GM23338 (cell line): ENCODE measurements around the gene ISL1. TPM values are rescaled to one million over a fixed set of nuclear protein-coding genes. Genes with fewer than 3 reads are reported as not detected.
A peak's percentile ranks its signal among the peaks of the same experiment; 100 is the strongest.

Experiments used
- ATAC-seq: fragments of 200-7000 bp; cut with Tn5 transposase; 3 replicates; pipeline ENCODE4 v1.9.1; 2020
- DNase-seq: peaks from one replicate; pipeline ENCODE4 v3.0.0-alpha.2; 2015; ENCODE audit warnings: low spot score
- H2AFZ ChIP-seq: fragments of 200-600 bp; sonication (generic); 2 replicates; pipeline ENCODE4 v1.8.0; 2016; ENCODE audit warnings: antibody characterized with exemption, mild to moderate bottlenecking, moderate library complexity
- H3F3A ChIP-seq: fragments of 200-600 bp; sonication (generic); replicated peaks from 2 replicates; pipeline ENCODE4 v1.8.0; 2017; ENCODE audit warnings: antibody characterized with exemption, mixed run types, low read depth
- H3K27ac ChIP-seq: fragments of 200-600 bp; sonication (generic); 2 replicates; pipeline ENCODE4 v1.6.1; 2016; ENCODE audit warnings: low read depth
- H3K27me3 ChIP-seq: fragments of 200-600 bp; sonication (generic); 2 replicates; pipeline ENCODE4 v1.8.0; 2016; ENCODE audit warnings: mild to moderate bottlenecking, mixed run types, moderate library complexity; ENCODE audit not compliant: insufficient read depth
- H3K36me3 ChIP-seq: fragments of 200-600 bp; sonication (generic); 2 replicates; pipeline ENCODE4 v1.8.0; 2016; ENCODE audit warnings: mild to moderate bottlenecking; ENCODE audit not compliant: insufficient read depth
- H3K4me1 ChIP-seq: fragments of 200-600 bp; sonication (generic); 2 replicates; pipeline ENCODE4 v1.8.0; 2016; ENCODE audit warnings: mild to moderate bottlenecking, moderate library complexity; ENCODE audit not compliant: insufficient read depth
- H3K4me2 ChIP-seq: fragments of 200-600 bp; sonication (generic); 2 replicates; pipeline ENCODE4 v1.7.1; 2017; ENCODE audit warnings: mixed run types
- H3K4me3 ChIP-seq: fragments of 200-600 bp; sonication (generic); 2 replicates; pipeline ENCODE4 v1.6.1; 2016; ENCODE audit warnings: mixed run types
- H3K79me2 ChIP-seq: fragments of 200-600 bp; sonication (generic); replicated peaks from 2 replicates; pipeline ENCODE4 v1.8.0; 2017; ENCODE audit warnings: mild to moderate bottlenecking; ENCODE audit not compliant: insufficient read depth
- H3K9me2 ChIP-seq: fragments of 200-600 bp; sonication (generic); 2 replicates; pipeline ENCODE4 v1.8.0; 2017; ENCODE audit not compliant: insufficient read depth
- H4K20me1 ChIP-seq: fragments of 200-600 bp; sonication (generic); replicated peaks from 2 replicates; pipeline ENCODE4 v1.8.0; 2017; ENCODE audit warnings: mild to moderate bottlenecking; ENCODE audit not compliant: insufficient read depth
- H3K27ac Mint-ChIP-seq: 2 replicates; pipeline ENCODE4 v1.8.0; 2020; ENCODE audit warnings: inconsistent platforms, mild to moderate bottlenecking, moderate library complexity, mixed read lengths
- H3K27me3 Mint-ChIP-seq: 3 replicates; pipeline ENCODE4 v1.8.0; 2022; ENCODE audit warnings: low read depth, mild to moderate bottlenecking, moderate library complexity, mixed read lengths, inconsistent platforms; ENCODE audit not compliant: insufficient read depth, poor library complexity
- H3K36me3 Mint-ChIP-seq: 3 replicates; pipeline ENCODE4 v1.8.0; 2021; ENCODE audit warnings: low read depth, mild to moderate bottlenecking, inconsistent platforms, moderate library complexity, mixed read lengths
- H3K4me1 Mint-ChIP-seq: 3 replicates; pipeline ENCODE4 v1.8.0; 2020; ENCODE audit warnings: mild to moderate bottlenecking, inconsistent platforms, mixed read lengths
- H3K4me3 Mint-ChIP-seq: 3 replicates; pipeline ENCODE4 v1.8.0; 2021; ENCODE audit warnings: moderate library complexity, mild to moderate bottlenecking, inconsistent platforms, mixed read lengths
- H3K9me3 Mint-ChIP-seq: 3 replicates; pipeline ENCODE4 v1.8.0; 2020; ENCODE audit warnings: moderate library complexity, mild to moderate bottlenecking, inconsistent platforms, mixed read lengths
- EZH2 ChIP-seq: fragments of 200-600 bp; sonication (generic); IDR thresholded peaks from one replicate; pipeline ENCODE4 v1.8.0; 2017; ENCODE audit warnings: antibody characterized with exemption, mild to moderate bottlenecking, low read depth; ENCODE audit not compliant: unreplicated experiment
- EZH2phosphoT487 ChIP-seq: fragments of 200-600 bp; sonication (generic); IDR thresholded peaks from one replicate; pipeline ENCODE4 v1.8.1; 2018; ENCODE audit warnings: antibody characterized with exemption; ENCODE audit not compliant: unreplicated experiment
- NANOG ChIP-seq: IDR thresholded peaks from 2 replicates; pipeline ENCODE4 v1.6.1; 2016; ENCODE audit warnings: antibody characterized with exemption, borderline replicate concordance
- STAT1 ChIP-seq: IDR thresholded peaks from one replicate; pipeline ENCODE4 v1.6.1; 2016; ENCODE audit warnings: antibody characterized with exemption; ENCODE audit not compliant: unreplicated experiment
- ZNF114 ChIP-seq: fragments of 250-450 bp; sonication (Bioruptor Pico); IDR thresholded peaks from 2 replicates; pipeline ENCODE4 v1.5.0; 2020; ENCODE audit warnings: mild to moderate bottlenecking, moderate library complexity
- polyA plus RNA-seq: library from polyadenylated mRNA; unstranded; fragments of >200 nt; fragmentation: Nextera tagmentation; extraction: Ambion mirVana; gene quantifications from 2 replicates; pipeline ENCODE4 v1.2.1, GENCODE V29; 2016
- total RNA-seq: library from RNA; depleted of rRNA; stranded (reverse); fragments of >200 nt; shearing (Covaris generic); gene quantifications from 2 replicates; pipeline ENCODE4 v1.2.3, GENCODE V29; 2014
- TF ChIP-seq, protein P1 (sequence below): fragments of 250-450 bp; sonication (Bioruptor Pico); IDR thresholded peaks from 2 replicates; pipeline ENCODE4 v1.5.0; 2020; ENCODE audit warnings: mild to moderate bottlenecking, moderate library complexity

Gene ISL1
- total and polyA plus RNA-seq, 2 experiments from 2014 or later = 0.38 to 0.55 TPM

DNA sequence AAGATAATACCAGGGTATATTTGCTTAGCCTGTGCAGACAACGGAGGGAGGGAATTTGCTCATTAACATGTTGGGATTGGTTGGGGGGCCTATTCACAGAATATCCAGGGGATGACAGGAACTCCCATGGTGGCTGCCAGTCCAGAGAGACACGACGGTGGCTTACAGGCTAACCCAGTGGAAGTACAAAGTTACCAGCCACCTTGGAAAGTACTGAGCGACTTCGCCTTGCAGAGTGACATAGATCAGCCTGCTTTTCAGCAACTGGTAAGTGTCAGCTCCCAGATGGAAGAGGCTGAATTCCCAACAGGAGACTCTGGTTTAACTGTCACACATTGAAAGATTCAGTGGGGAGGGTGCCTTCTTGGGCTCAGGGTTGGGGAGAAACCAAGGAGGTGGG is 7.9 kb downstream of the ISL1 start:
- no peak overlapping the region for H3K4me2 ChIP-seq
- no peak overlapping the region for H3K27ac Mint-ChIP-seq
- peaks cover 6% of the 10 kb centered on the region; the same call in 1 of the 2 replicates for H3F3A ChIP-seq
- no peak overlapping the region for H3K4me3 ChIP-seq
- DNase-seq = no peak
- H3K4me1 Mint-ChIP-seq = peaks cover 69% of the 10 kb centered on the region
- H3K9me2 ChIP-seq = no peaks in the 10 kb centered on the region
- H3K36me3 Mint-ChIP-seq = no peaks in the 10 kb centered on the region
- H3K27me3 ChIP-seq = peaks cover 100% of the 10 kb centered on the region
- H3K9me3 Mint-ChIP-seq = peaks cover 5% of the 10 kb centered on the region; the same call in 2 of the 3 replicates
- H4K20me1 ChIP-seq = peaks cover 6% of the 10 kb centered on the region; the same call in 1 of the 2 replicates
- no peak overlapping the region; the same call in 2 of the 3 replicates for H3K4me3 Mint-ChIP-seq
- H2AFZ ChIP-seq = no peak overlapping the region
- H3K27me3 Mint-ChIP-seq = peaks cover 99% of the 10 kb centered on the region
- no peak for TF ChIP-seq NANOG
- TF ChIP-seq, protein P1, sequence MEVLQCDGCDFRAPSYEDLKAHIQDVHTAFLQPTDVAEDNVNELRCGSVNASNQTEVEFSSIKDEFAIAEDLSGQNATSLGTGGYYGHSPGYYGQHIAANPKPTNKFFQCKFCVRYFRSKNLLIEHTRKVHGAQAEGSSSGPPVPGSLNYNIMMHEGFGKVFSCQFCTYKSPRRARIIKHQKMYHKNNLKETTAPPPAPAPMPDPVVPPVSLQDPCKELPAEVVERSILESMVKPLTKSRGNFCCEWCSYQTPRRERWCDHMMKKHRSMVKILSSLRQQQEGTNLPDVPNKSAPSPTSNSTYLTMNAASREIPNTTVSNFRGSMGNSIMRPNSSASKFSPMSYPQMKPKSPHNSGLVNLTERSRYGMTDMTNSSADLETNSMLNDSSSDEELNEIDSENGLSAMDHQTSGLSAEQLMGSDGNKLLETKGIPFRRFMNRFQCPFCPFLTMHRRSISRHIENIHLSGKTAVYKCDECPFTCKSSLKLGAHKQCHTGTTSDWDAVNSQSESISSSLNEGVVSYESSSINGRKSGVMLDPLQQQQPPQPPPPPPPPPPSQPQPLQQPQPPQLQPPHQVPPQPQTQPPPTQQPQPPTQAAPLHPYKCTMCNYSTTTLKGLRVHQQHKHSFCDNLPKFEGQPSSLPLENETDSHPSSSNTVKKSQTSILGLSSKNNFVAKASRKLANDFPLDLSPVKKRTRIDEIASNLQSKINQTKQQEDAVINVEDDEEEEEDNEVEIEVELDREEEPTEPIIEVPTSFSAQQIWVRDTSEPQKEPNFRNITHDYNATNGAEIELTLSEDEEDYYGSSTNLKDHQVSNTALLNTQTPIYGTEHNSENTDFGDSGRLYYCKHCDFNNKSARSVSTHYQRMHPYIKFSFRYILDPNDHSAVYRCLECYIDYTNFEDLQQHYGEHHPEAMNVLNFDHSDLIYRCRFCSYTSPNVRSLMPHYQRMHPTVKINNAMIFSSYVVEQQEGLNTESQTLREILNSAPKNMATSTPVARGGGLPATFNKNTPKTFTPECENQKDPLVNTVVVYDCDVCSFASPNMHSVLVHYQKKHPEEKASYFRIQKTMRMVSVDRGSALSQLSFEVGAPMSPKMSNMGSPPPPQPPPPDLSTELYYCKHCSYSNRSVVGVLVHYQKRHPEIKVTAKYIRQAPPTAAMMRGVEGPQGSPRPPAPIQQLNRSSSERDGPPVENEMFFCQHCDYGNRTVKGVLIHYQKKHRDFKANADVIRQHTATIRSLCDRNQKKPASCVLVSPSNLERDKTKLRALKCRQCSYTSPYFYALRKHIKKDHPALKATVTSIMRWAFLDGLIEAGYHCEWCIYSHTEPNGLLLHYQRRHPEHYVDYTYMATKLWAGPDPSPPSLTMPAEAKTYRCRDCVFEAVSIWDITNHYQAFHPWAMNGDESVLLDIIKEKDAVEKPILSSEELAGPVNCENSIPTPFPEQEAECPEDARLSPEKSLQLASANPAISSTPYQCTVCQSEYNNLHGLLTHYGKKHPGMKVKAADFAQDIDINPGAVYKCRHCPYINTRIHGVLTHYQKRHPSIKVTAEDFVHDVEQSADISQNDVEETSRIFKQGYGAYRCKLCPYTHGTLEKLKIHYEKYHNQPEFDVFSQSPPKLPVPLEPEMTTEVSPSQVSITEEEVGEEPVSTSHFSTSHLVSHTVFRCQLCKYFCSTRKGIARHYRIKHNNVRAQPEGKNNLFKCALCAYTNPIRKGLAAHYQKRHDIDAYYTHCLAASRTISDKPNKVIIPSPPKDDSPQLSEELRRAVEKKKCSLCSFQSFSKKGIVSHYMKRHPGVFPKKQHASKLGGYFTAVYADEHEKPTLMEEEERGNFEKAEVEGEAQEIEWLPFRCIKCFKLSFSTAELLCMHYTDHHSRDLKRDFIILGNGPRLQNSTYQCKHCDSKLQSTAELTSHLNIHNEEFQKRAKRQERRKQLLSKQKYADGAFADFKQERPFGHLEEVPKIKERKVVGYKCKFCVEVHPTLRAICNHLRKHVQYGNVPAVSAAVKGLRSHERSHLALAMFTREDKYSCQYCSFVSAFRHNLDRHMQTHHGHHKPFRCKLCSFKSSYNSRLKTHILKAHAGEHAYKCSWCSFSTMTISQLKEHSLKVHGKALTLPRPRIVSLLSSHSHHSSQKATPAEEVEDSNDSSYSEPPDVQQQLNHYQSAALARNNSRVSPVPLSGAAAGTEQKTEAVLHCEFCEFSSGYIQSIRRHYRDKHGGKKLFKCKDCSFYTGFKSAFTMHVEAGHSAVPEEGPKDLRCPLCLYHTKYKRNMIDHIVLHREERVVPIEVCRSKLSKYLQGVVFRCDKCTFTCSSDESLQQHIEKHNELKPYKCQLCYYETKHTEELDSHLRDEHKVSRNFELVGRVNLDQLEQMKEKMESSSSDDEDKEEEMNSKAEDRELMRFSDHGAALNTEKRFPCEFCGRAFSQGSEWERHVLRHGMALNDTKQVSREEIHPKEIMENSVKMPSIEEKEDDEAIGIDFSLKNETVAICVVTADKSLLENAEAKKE (CRISPR knock-in tag) = no peak
- no peak for TF ChIP-seq STAT1
- peak; percentile 11 for TF ChIP-seq EZH2
- no peaks in the 10 kb centered on the region for H3K36me3 ChIP-seq
- no peaks in the 10 kb centered on the region for H3K79me2 ChIP-seq
- no peak for ATAC-seq
- H3K4me1 ChIP-seq = peaks cover 79% of the 10 kb centered on the region
- H3K27ac ChIP-seq = no peak overlapping the region

DNA sequence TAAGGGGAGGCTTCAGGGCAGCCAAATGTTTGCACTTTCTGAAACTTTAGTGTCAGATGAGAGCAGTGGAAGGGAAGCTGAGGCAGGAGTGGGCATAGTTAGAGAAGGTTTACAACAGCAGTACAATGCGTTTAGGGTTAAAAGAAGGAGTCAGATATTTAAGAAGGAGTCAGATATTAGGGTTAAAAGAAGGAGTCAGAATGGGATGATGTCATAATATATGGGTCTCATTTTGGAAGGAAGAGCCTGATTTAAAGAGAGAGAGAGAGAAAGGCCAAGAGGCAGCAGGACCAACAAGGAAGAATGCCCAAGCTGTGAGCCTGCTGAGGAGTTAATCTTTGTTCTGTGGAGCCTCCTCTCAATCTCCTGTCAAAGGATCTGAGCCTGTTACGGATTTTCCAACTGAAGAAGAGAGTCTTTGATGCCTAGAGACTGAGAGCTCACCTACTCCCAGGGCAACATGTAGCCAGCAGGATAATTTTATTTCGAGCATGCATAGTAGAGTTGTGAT is 9.5 kb downstream of the ISL1 start:
- no peaks in the 10 kb centered on the region for H3K9me2 ChIP-seq
- H3K27ac ChIP-seq = no peak overlapping the region
- Mint-ChIP-seq H3K4me1 (peaks cover 72% of the 10 kb centered on the region), H3K36me3 (no peaks in the 10 kb centered on the region), H3K27me3 (peaks cover 99% of the 10 kb centered on the region), H3K27ac (no peak overlapping the region), H3K9me3 (peaks cover 5% of the 10 kb centered on the region; the same call in 2 of the 3 replicates), H3K4me3 (no peak overlapping the region)
- no peak overlapping the region for H2AFZ ChIP-seq
- peaks cover 2% of the 10 kb centered on the region; the same call in 1 of the 2 replicates for H3F3A ChIP-seq
- peaks cover 83% of the 10 kb centered on the region for H3K4me1 ChIP-seq
- H3K4me3 ChIP-seq = no peak overlapping the region
- DNase-seq = peak; percentile 76
- no peaks in the 10 kb centered on the region for H3K36me3 ChIP-seq
- peaks cover 6% of the 10 kb centered on the region; the same call in 1 of the 2 replicates for H4K20me1 ChIP-seq
- no peaks in the 10 kb centered on the region for H3K79me2 ChIP-seq
- TF ChIP-seq, protein P1 (CRISPR knock-in tag) = no peak
- TF ChIP-seq ZNF114 (CRISPR knock-in tag) (no peak), EZH2phosphoT487 (no peak)
- H3K27me3 ChIP-seq = peaks cover 100% of the 10 kb centered on the region
- H3K4me2 ChIP-seq = peak overlapping the region; percentile 30
- peak; percentile 16 for ATAC-seq
